ENCODE data around the gene CEP152. TPM values are rescaled to one million over a fixed set of nuclear protein-coding genes. Genes with fewer than 3 reads are reported as not detected.

Gene CEP152
- total RNA-seq, 4 donors from 2014 or later, result 0.51 to 2.4 (median 1.4) TPM

DNA sequence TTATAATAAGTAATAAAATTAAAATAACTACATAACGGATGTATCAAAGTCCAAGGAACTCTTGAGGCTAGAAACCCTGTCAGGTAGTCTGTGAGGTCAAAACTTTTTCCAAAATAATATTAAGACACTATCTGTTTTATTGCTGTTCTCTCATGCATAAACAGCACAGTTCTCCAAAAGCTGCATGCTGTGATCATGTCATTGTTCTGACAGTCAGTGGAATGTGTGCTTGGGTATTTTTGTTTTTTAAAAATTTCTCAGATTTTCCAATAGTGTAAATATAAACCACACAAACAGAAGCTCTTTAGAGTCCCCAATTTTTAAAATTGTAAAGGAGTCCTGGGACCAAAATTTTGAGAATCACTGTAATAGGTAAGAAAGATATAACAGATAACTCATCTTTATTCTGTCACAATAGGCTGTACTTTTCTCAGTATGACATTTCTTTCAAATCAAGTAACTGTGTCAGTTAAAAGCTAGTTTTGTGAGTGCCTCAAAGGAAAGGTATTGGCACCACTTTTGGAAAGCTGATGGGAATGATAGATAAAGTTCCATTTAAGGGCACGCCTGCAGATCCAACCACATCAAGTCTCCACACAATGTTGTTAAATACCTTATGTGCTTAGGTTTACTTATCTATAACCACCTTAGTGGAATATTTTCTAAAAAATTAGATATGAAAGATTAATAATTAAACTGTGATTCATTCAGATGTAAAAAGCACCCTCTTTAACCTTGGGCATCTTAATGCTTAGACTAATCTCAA, 49.3 kb downstream of the CEP152 start:
- DNase-seq (no peak), ATAC-seq (no peak)
- no peaks in the 10 kb centered on the region for H3K4me1 ChIP-seq
- H3K27me3 ChIP-seq, result no peaks in the 10 kb centered on the region
- no peak overlapping the region for H3K4me3 ChIP-seq
- no peak overlapping the region for H3K27ac ChIP-seq
- no peaks in the 10 kb centered on the region for H3K9me3 ChIP-seq
- intact Hi-C loops (cut with DNase I; ENCODE audit: low total_unique reads) (no loop called here), in situ Hi-C loops (cut with MboI; ENCODE audit: low sequenced_read_pairs in 4 of 4) (no loop called here)
- TF ChIP-seq, protein P1, sequence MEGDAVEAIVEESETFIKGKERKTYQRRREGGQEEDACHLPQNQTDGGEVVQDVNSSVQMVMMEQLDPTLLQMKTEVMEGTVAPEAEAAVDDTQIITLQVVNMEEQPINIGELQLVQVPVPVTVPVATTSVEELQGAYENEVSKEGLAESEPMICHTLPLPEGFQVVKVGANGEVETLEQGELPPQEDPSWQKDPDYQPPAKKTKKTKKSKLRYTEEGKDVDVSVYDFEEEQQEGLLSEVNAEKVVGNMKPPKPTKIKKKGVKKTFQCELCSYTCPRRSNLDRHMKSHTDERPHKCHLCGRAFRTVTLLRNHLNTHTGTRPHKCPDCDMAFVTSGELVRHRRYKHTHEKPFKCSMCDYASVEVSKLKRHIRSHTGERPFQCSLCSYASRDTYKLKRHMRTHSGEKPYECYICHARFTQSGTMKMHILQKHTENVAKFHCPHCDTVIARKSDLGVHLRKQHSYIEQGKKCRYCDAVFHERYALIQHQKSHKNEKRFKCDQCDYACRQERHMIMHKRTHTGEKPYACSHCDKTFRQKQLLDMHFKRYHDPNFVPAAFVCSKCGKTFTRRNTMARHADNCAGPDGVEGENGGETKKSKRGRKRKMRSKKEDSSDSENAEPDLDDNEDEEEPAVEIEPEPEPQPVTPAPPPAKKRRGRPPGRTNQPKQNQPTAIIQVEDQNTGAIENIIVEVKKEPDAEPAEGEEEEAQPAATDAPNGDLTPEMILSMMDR (IDR thresholded peaks at IDR 0.05 in 4 of 5, conservative IDR thresholded peaks at IDR 0.05 in 1 of 5), result no peak
- TF ChIP-seq POLR2A (IDR thresholded peaks at IDR 0.05), result no peak
- no peaks in the 10 kb centered on the region for H3K36me3 ChIP-seq

DNA sequence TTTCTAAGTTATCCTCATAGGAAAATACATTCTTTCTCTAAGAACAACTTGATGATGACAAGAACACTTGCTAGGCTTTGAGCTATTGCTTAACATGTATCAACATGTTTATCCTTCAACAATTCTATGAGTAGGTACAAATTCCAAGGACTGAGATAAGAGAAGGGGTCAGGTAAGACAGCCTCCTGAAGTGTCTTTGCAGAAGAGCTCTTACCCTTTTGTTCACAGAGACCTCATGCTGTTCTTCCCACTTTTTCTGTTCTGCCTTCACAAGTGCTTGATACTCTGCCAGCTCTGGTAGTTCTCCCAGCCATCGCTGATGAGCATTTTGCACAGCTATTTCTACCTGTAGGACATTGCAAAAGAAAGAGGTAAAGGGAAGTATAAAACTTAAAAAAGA, 50.9 kb downstream of the CEP152 start:
- DNase-seq (no peak), ATAC-seq (no peak)
- intact Hi-C loops (cut with DNase I; ENCODE audit: low total_unique reads) (no loop called here), in situ Hi-C loops (cut with MboI; ENCODE audit: low sequenced_read_pairs in 4 of 4) (no loop called here)
- H3K4me1 ChIP-seq, result no peaks in the 10 kb centered on the region
- TF ChIP-seq, protein P1 (IDR thresholded peaks at IDR 0.05 in 4 of 5, conservative IDR thresholded peaks at IDR 0.05 in 1 of 5), result no peak
- TF ChIP-seq POLR2A (IDR thresholded peaks at IDR 0.05), result no peak
- no peak overlapping the region for H3K27ac ChIP-seq
- H3K27me3 ChIP-seq, result no peaks in the 10 kb centered on the region
- H3K9me3 ChIP-seq, result no peaks in the 10 kb centered on the region
- H3K36me3 ChIP-seq, result no peaks in the 10 kb centered on the region
- no peak overlapping the region for H3K4me3 ChIP-seq

DNA sequence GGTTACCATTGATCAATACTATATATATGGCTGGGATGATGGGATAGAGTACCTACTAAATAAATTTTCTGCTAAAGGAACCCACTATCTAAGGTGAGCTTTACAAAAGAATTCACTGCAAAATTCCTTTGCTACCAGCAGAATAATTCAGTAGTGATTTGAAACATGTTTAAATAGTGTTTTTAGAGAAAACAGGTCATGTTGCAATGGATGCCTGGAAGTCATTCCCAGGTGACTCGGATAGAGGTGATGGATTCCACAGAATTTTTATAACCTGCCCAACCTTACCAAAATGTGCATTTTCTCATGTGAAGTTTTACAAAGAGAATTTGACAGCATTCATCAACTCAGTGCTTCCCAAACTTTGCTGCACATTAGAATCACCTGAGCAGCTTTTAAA, 53.2 kb downstream of the CEP152 start:
- ATAC-seq (no peak), DNase-seq (no peak)
- H3K36me3 ChIP-seq, result no peaks in the 10 kb centered on the region
- H3K9me3 ChIP-seq, result no peaks in the 10 kb centered on the region
- intact Hi-C loops (cut with DNase I; ENCODE audit: low total_unique reads), result no loop called here
- in situ Hi-C loops (cut with MboI; ENCODE audit: low sequenced_read_pairs in 4 of 4), result no loop called here
- no peaks in the 10 kb centered on the region for H3K27me3 ChIP-seq
- TF ChIP-seq, protein P1 (IDR thresholded peaks at IDR 0.05 in 4 of 5, conservative IDR thresholded peaks at IDR 0.05 in 1 of 5), result no peak
- no peak for TF ChIP-seq POLR2A (IDR thresholded peaks at IDR 0.05)
- no peaks in the 10 kb centered on the region for H3K4me1 ChIP-seq
- no peak overlapping the region for H3K27ac ChIP-seq
- no peak overlapping the region for H3K4me3 ChIP-seq

DNA sequence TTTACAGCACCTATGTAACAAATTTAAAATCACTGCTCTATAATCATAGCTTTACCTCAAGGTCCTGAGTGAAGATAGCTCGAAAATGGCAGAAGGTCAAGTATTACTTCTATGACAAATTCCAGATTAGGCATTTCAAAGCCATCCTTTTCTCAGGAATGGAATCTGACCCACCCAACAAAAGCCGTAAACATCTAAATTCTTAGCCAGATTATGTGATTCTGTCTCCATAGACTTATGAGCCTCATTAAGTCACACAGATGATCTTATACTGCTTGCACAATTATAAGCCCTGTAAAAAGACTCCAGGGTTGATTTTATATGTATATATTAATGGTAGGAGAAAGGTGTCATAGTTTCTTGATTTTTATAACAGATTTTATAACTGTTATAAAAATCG, 56.9 kb downstream of the CEP152 start:
- ATAC-seq, result no peak
- Histone ChIP-seq H3K27me3 (no peaks in the 10 kb centered on the region), H3K36me3 (no peaks in the 10 kb centered on the region), H3K27ac (no peak overlapping the region), H3K4me1 (no peaks in the 10 kb centered on the region), H3K4me3 (no peak overlapping the region), H3K9me3 (no peaks in the 10 kb centered on the region)
- in situ Hi-C loops (cut with MboI; ENCODE audit: low sequenced_read_pairs in 4 of 4) (no loop called here), intact Hi-C loops (cut with DNase I; ENCODE audit: low total_unique reads) (no loop called here)
- TF ChIP-seq, protein P1 (IDR thresholded peaks at IDR 0.05 in 4 of 5, conservative IDR thresholded peaks at IDR 0.05 in 1 of 5), result no peak
- no peak for TF ChIP-seq POLR2A (IDR thresholded peaks at IDR 0.05)
- DNase-seq, result no peak

DNA sequence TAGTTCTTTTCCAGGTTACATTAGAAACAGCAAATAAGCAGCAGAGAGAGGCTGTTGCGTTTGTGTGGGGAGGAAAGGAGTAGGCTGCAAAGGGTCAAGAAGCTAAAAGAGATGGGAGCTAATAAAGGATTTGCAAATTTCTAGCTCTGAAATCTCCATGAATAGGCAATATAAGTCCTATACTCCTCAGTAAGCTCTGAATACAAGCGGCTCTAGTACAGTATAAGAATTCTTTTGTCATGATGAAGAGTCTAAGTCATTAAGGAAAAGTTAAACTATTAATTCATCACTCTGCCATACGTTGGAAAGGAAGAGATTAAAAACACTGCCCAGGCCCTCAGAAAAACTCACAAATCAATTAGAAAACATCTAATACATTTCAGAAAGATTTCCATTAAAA, 59.3 kb downstream of the CEP152 start:
- no peak overlapping the region for H3K27ac ChIP-seq
- H3K4me1 ChIP-seq, result no peaks in the 10 kb centered on the region
- ATAC-seq, result no peak
- H3K36me3 ChIP-seq, result no peaks in the 10 kb centered on the region
- no peak overlapping the region for H3K4me3 ChIP-seq
- TF ChIP-seq POLR2A (IDR thresholded peaks at IDR 0.05), result no peak
- TF ChIP-seq, protein P1 (IDR thresholded peaks at IDR 0.05 in 4 of 5, conservative IDR thresholded peaks at IDR 0.05 in 1 of 5), result no peak
- no peaks in the 10 kb centered on the region for H3K9me3 ChIP-seq
- no peak for DNase-seq
- intact Hi-C loops (cut with DNase I; ENCODE audit: low total_unique reads), result no loop called here
- in situ Hi-C loops (cut with MboI; ENCODE audit: low sequenced_read_pairs in 4 of 4), result no loop called here
- H3K27me3 ChIP-seq, result no peaks in the 10 kb centered on the region

Measured in gastrocnemius medialis (tissue), 4 donors.